Measurements from ENCODE around the gene TOP3A. TPM values are rescaled to one million over a fixed set of nuclear protein-coding genes. Genes with fewer than 3 reads are reported as not detected.

The TOP3A gene
- polyA plus RNA-seq, 1 experiment = 11.9 TPM

- POLR2A ChIA-PET = interaction anchor here (0.6 kb wide), 1 partner anchor 45 kb away, joined by 4 read pairs; no protein-coding TSS in a partner anchor
These were observed 47.4 kb downstream of the TOP3A start for GRCh38 chr17:18267366-18267765.

GRCh38 chr17:18263885-18264682, 50.7 kb downstream of the TOP3A start:
- H3K9me3 ChIP-seq (ENCODE audit: control insufficient read depth, insufficient read depth, low read length) = no peaks in the 10 kb centered on the region; the same call in 1 of the 2 replicates
- no peaks in the 10 kb centered on the region for H3K27me3 ChIP-seq (ENCODE audit: control insufficient read depth, insufficient read depth, low read length)
- DNase-seq (ENCODE audit: low read depth, low spot score) = no peak
- H3K4me3 ChIP-seq (ENCODE audit: low read depth, low read length) = no peak overlapping the region
- H3K27ac ChIP-seq (ENCODE audit: low read depth, low read length) = no peak overlapping the region
- ChIA-PET POLR2A (no interaction called here), CTCF (no interaction called here)
- TF ChIP-seq CTCF (IDR thresholded peaks at IDR 0.05; ENCODE audit: low read depth, low read length) = no peak

More at GRCh38 chr17:18267366-18267765, 47.4 kb downstream of the TOP3A start:
- no peaks in the 10 kb centered on the region for H3K27me3 ChIP-seq (ENCODE audit: control insufficient read depth, insufficient read depth, low read length)
- H3K9me3 ChIP-seq (ENCODE audit: control insufficient read depth, insufficient read depth, low read length) = no peaks in the 10 kb centered on the region; the same call in 1 of the 2 replicates
- no peak for TF ChIP-seq CTCF (IDR thresholded peaks at IDR 0.05; ENCODE audit: low read depth, low read length)
- H3K27ac ChIP-seq (ENCODE audit: low read depth, low read length) = no peak overlapping the region
- CTCF ChIA-PET = no interaction called here
- no peak for DNase-seq (ENCODE audit: low read depth, low spot score)
- no peak overlapping the region for H3K4me3 ChIP-seq (ENCODE audit: low read depth, low read length)

GRCh38 chr17:18262641-18263040, 52.2 kb downstream of the TOP3A start:
- Histone ChIP-seq H3K27me3 (ENCODE audit: control insufficient read depth, insufficient read depth, low read length) (no peaks in the 10 kb centered on the region), H3K9me3 (ENCODE audit: control insufficient read depth, insufficient read depth, low read length) (no peaks in the 10 kb centered on the region; the same call in 1 of the 2 replicates), H3K27ac (ENCODE audit: low read depth, low read length) (no peak overlapping the region), H3K4me3 (ENCODE audit: low read depth, low read length) (no peak overlapping the region)
- TF ChIP-seq CTCF (IDR thresholded peaks at IDR 0.05; ENCODE audit: low read depth, low read length) = no peak
- ChIA-PET POLR2A (no interaction called here), CTCF (no interaction called here)
- DNase-seq (ENCODE audit: low read depth, low spot score) = no peak

GRCh38 chr17:18262111-18262510, 52.7 kb downstream of the TOP3A start:
- no peak overlapping the region for H3K27ac ChIP-seq (ENCODE audit: low read depth, low read length)
- CTCF ChIA-PET = no interaction called here

More at GRCh38 chr17:18262111-18262510, 52.7 kb downstream of the TOP3A start:
- no peak for DNase-seq (ENCODE audit: low read depth, low spot score)
- TF ChIP-seq CTCF (IDR thresholded peaks at IDR 0.05; ENCODE audit: low read depth, low read length) = no peak
- Histone ChIP-seq H3K9me3 (ENCODE audit: control insufficient read depth, insufficient read depth, low read length) (no peaks in the 10 kb centered on the region; the same call in 1 of the 2 replicates), H3K4me3 (ENCODE audit: low read depth, low read length) (no peak overlapping the region), H3K27me3 (ENCODE audit: control insufficient read depth, insufficient read depth, low read length) (no peaks in the 10 kb centered on the region)
- POLR2A ChIA-PET = no interaction called here

Measured in AG04450 (cell line).